B cell (primary cell): Measurements from ENCODE around the gene TCF7L2. TPM values are rescaled to one million over a fixed set of nuclear protein-coding genes. Genes with fewer than 3 reads are reported as not detected.
A peak's percentile ranks its signal among the peaks of the same experiment; 100 is the strongest.

Experiments used
- ATAC-seq: fragments of 200-7000 bp; cut with Tn5 transposase; one replicate; pipeline ENCODE4 v1.10.0; 2021; ENCODE audit warnings: low read depth, mild to moderate bottlenecking, moderate number of reproducible peaks, moderate library complexity
- CTCF ChIA-PET: fragments of 350-600 bp; sonication (Branson Sonifier 250); formaldehyde crosslinking; loops from one replicate; lab custom pipeline; 2021; ENCODE audit warnings: antibody characterized with exemption, inconsistent platforms; lab: Charles Lee
- POLR2A ChIA-PET: fragments of 350-600 bp; sonication (Branson Sonifier 250); formaldehyde crosslinking; loops from one replicate; lab custom pipeline; 2021; ENCODE audit warnings: antibody characterized with exemption; lab: Charles Lee
- DNase-seq: peaks from one replicate; pipeline ENCODE4 v3.0.0; 2013
- H2AFZ ChIP-seq: 2 replicates; pipeline ENCODE4 v1.6.1; 2012; ENCODE audit warnings: mild to moderate bottlenecking, low read depth, low read length; ENCODE audit not compliant: insufficient read depth, poor library complexity, severe bottlenecking
- H3K27ac ChIP-seq, 2 donors: 1 replicate in 1 of 2; 2 replicates in 1 of 2; pipeline ENCODE4 v1.5.1; 2012 to 2013; ENCODE audit warnings: low read length in 2 of 2, mild to moderate bottlenecking in 2 of 2, moderate library complexity in 1 of 2
- H3K27me3 ChIP-seq, 4 experiments: fragments of 200-600 bp in 1 of 4; sonication (generic) in 1 of 4; replicated peaks in 1 of 4; 1 replicate in 2 of 4; 2 replicates in 2 of 4; pipeline versions ENCODE4 v1.6.1 to v1.7.0; 2013 to 2016; ENCODE audit warnings: low read length in 3 of 4, mild to moderate bottlenecking in 2 of 4, mixed read lengths in 1 of 4, moderate library complexity in 1 of 4; ENCODE audit not compliant: insufficient read depth in 4 of 4, control insufficient read depth in 3 of 4; ENCODE audit errors: control extremely low read depth in 1 of 4
- H3K36me3 ChIP-seq, 2 experiments: replicated peaks in 1 of 2; 1 replicate in 1 of 2; 2 replicates in 1 of 2; pipeline versions ENCODE4 v1.6.1 to v1.7.1; 2013; ENCODE audit warnings: low read length in 1 of 2; ENCODE audit not compliant: insufficient read depth in 2 of 2, control insufficient read depth in 1 of 2; ENCODE audit errors: control extremely low read depth in 1 of 2, extremely low read depth in 1 of 2
- H3K4me1 ChIP-seq, 2 donors: fragments of 200-600 bp in 1 of 2; sonication (generic) in 1 of 2; 1 replicate in 1 of 2; 2 replicates in 1 of 2; pipeline versions ENCODE4 v1.5.1 to v1.6.1; 2013 to 2017; ENCODE audit warnings: low read length in 2 of 2; ENCODE audit not compliant: control insufficient read depth in 2 of 2, insufficient read depth in 2 of 2
- H3K4me2 ChIP-seq: replicated peaks from 2 replicates; pipeline ENCODE3; 2012; ENCODE audit warnings: mild to moderate bottlenecking, low read depth, low read length; ENCODE audit not compliant: poor library complexity, severe bottlenecking
- H3K4me3 ChIP-seq, 5 experiments: fragments of 200-600 bp in 1 of 5; sonication (generic) in 1 of 5; 1 replicate in 3 of 5; 2 replicates in 2 of 5; pipeline versions ENCODE4 v1.5.1 to v1.7.0; 2011 to 2016; ENCODE audit warnings: low read length in 4 of 5, mild to moderate bottlenecking in 4 of 5, low read depth in 2 of 5, control low read depth in 1 of 5, moderate library complexity in 1 of 5; ENCODE audit not compliant: insufficient read depth in 1 of 5; ENCODE audit errors: control extremely low read depth in 1 of 5, extremely low read depth in 1 of 5
- H3K79me2 ChIP-seq: fragments of 200-600 bp; sonication (generic); one replicate; pipeline ENCODE4 v1.6.0; 2016; ENCODE audit warnings: low read length; ENCODE audit not compliant: control insufficient read depth, insufficient read depth
- H3K9ac ChIP-seq: fragments of 200-600 bp; sonication (generic); 2 replicates; pipeline ENCODE4 v1.6.1; 2017; ENCODE audit warnings: mild to moderate bottlenecking, low read length, moderate library complexity
- H3K9me3 ChIP-seq, 3 donors: one replicate each; pipeline versions ENCODE4 v1.6.1 to v1.7.1; 2013; ENCODE audit warnings: low read length in 2 of 3; ENCODE audit not compliant: control insufficient read depth in 2 of 3, insufficient read depth in 1 of 3; ENCODE audit errors: control extremely low read depth in 1 of 3
- H4K20me1 ChIP-seq: 2 replicates; pipeline ENCODE4 v1.6.0; 2012; ENCODE audit warnings: mild to moderate bottlenecking, low read length; ENCODE audit not compliant: insufficient read depth, control insufficient read depth, poor library complexity, severe bottlenecking
- H3K27ac Mint-ChIP-seq: one replicate; pipeline ENCODE4 v1.8.0; 2021; ENCODE audit warnings: mixed read lengths
- H3K27me3 Mint-ChIP-seq: one replicate; pipeline ENCODE4 v1.8.0; 2021; ENCODE audit warnings: mixed read lengths
- H3K4me1 Mint-ChIP-seq: one replicate; pipeline ENCODE4 v1.8.0; 2021; ENCODE audit warnings: mixed read lengths
- H3K4me3 Mint-ChIP-seq: one replicate; pipeline ENCODE4 v1.8.0; 2021; ENCODE audit warnings: mixed read lengths
- H3K9me3 Mint-ChIP-seq: one replicate; pipeline ENCODE4 v1.8.0; 2022; ENCODE audit warnings: mixed read lengths; ENCODE audit not compliant: insufficient read depth
- CTCF ChIP-seq: fragments of 200-600 bp; IDR thresholded peaks from one replicate; pipeline ENCODE4 v1.8.0; 2022; ENCODE audit warnings: antibody characterized with exemption, mild to moderate bottlenecking
- EZH2 ChIP-seq: IDR thresholded peaks from 2 replicates; pipeline ENCODE4 v1.6.1; 2012; ENCODE audit warnings: borderline replicate concordance, low read depth, mild to moderate bottlenecking, moderate library complexity, low read length; ENCODE audit not compliant: insufficient read depth, poor library complexity, severe bottlenecking
- WGBS: methylation state at CpG from one replicate; pipeline ENCODE4 v1.1.5; 2013; ENCODE audit warnings: missing lambda C conversion rate; ENCODE audit not compliant: insufficient coverage; 5-methylcytosine and 5-hydroxymethylcytosine counted together
- intact Hi-C: fragments of 100-400 bp; cut with micrococcal nuclease; formaldehyde crosslinking; loops from one replicate; pipeline ENCODE4 v1.10.0; 2022
- polyA plus RNA-seq: library from polyadenylated mRNA; depleted of rRNA; stranded (reverse); fragments of >200 nt; gene quantifications from 2 replicates; pipeline ENCODE4 v1.2.3, GENCODE V29; 2012
- total RNA-seq, 2 donors: library from RNA; stranded (reverse); fragments of 120-200 nt in 1 of 2; gene quantifications; 1 replicate in 1 of 2; 2 replicates in 1 of 2; pipeline versions ENCODE4 v1.2.3 to v1.2.4, GENCODE V29; 2013 to 2022

The TCF7L2 gene
- total and polyA plus RNA-seq, 2 donors (not counting 1 experiment from before 2014, with no cell fraction given): 0.48 to 1.1 TPM

- CTCF ChIA-PET: no interaction called here
These were observed 764 bp upstream of the TCF7L2 start for GRCh38 chr10:112949143-112949823.

More at GRCh38 chr10:112949143-112949823, 764 bp upstream of the TCF7L2 start:
- Histone ChIP-seq H4K20me1 (no peaks in the 10 kb centered on the region), H3K79me2 (no peaks in the 10 kb centered on the region), H3K9ac (peak overlapping the region; percentile 69), H3K4me3 (peak overlapping the region in 4 of 5 experiments; percentile 41 to 73 (median 56)), H2AFZ (no peak overlapping the region), H3K4me2 (peak overlapping the region; percentile 95), H3K27ac (no peak overlapping the region), H3K9me3 (peaks cover 0 to 9% (median 0%) of the 10 kb centered on the region in 3 donors), H3K27me3 (peaks cover 0 to 39% (median 26%) of the 10 kb centered on the region in 4 experiments), H3K4me1 (peaks cover 34 to 36% of the 10 kb centered on the region in 2 donors), H3K36me3 (no peaks in the 10 kb centered on the region)
- no peak overlapping the region for H3K27ac Mint-ChIP-seq
- peak overlapping the region; percentile 93 for H3K4me3 Mint-ChIP-seq
- peak; percentile 13 for DNase-seq
- no peaks in the 10 kb centered on the region for H3K9me3 Mint-ChIP-seq
- POLR2A ChIA-PET: no interaction called here
- H3K27me3 Mint-ChIP-seq: peaks cover 59% of the 10 kb centered on the region
- TF ChIP-seq CTCF (no peak), EZH2 (no peak)
- WGBS: 0% methylated on average over 7 of the region's 9 CpGs
- H3K4me1 Mint-ChIP-seq: peaks cover 25% of the 10 kb centered on the region
- no peak for ATAC-seq
- intact Hi-C loops: no loop called here
